Loucy (cell line): ENCODE results near the gene CPVL.

Source experiments
- EZH2phosphoT487 ChIP-seq: fragments of 200-600 bp; IDR thresholded peaks from 2 replicates; pipeline ENCODE4 v1.6.1; 2018; ENCODE audit warnings: antibody characterized with exemption, mild to moderate bottlenecking, moderate library complexity, borderline replicate concordance
- TF ChIP-seq, protein P1 (sequence below): fragments of 200-600 bp; sonication (generic); conservative IDR thresholded peaks from 2 replicates; pipeline ENCODE4 v1.5.1; 2014; ENCODE audit warnings: mild to moderate bottlenecking, antibody characterized with exemption, low read length

GRCh38 chr7:29163854-29164253 is 17.5 kb upstream of the CPVL start:
- TF ChIP-seq, protein P1, sequence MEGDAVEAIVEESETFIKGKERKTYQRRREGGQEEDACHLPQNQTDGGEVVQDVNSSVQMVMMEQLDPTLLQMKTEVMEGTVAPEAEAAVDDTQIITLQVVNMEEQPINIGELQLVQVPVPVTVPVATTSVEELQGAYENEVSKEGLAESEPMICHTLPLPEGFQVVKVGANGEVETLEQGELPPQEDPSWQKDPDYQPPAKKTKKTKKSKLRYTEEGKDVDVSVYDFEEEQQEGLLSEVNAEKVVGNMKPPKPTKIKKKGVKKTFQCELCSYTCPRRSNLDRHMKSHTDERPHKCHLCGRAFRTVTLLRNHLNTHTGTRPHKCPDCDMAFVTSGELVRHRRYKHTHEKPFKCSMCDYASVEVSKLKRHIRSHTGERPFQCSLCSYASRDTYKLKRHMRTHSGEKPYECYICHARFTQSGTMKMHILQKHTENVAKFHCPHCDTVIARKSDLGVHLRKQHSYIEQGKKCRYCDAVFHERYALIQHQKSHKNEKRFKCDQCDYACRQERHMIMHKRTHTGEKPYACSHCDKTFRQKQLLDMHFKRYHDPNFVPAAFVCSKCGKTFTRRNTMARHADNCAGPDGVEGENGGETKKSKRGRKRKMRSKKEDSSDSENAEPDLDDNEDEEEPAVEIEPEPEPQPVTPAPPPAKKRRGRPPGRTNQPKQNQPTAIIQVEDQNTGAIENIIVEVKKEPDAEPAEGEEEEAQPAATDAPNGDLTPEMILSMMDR, result no peak
- TF ChIP-seq EZH2phosphoT487, result no peak
